SHP77 treated with DMSO at 0.1 percent for 48 hours (cell line): ENCODE data around the gene OTUD3.
"Not testable (repeated sequence)": the region's sequence is repeated elsewhere in the genome, so short reads cannot be mapped to it uniquely, and the experiment has no call there.

Experiments used
- DNase-seq: peaks from one replicate; lab custom pipeline; 2025; lab: John Stamatoyannopoulos, UW

OTUD3 gene, protein sequence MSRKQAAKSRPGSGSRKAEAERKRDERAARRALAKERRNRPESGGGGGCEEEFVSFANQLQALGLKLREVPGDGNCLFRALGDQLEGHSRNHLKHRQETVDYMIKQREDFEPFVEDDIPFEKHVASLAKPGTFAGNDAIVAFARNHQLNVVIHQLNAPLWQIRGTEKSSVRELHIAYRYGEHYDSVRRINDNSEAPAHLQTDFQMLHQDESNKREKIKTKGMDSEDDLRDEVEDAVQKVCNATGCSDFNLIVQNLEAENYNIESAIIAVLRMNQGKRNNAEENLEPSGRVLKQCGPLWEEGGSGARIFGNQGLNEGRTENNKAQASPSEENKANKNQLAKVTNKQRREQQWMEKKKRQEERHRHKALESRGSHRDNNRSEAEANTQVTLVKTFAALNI

GRCh38 chr1:19882111-19883071 is at the start of gene OTUD3:
Gene OTUD3 (plus strand): TSS chr1:19882395. CDS start chr1:19882514, 119 bp downstream.
- DNase-seq = peak; percentile 95

DNA sequence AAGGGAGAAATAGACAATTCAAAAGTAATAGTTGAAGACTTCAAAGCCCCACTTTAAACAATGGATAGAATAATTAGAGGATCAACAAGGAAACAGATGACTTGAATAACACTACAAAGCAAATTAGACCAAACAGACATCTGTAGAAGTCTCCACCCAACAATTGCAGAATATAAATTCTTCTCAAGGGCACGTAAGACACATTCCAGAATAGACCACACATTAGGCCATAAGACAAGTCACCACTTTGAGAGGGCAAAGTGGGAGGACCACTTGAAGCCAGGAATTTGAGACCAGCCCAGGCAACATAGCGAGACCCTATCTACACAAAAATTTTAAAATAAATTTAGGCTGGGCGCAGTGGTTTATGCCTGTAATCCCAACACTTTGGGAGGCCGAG is 46.6 kb upstream of the OTUD3 start:
- DNase-seq = no peak

GRCh38 chr1:19837866-19838265 is 44.3 kb upstream of the OTUD3 start:
- no peak for DNase-seq

DNA sequence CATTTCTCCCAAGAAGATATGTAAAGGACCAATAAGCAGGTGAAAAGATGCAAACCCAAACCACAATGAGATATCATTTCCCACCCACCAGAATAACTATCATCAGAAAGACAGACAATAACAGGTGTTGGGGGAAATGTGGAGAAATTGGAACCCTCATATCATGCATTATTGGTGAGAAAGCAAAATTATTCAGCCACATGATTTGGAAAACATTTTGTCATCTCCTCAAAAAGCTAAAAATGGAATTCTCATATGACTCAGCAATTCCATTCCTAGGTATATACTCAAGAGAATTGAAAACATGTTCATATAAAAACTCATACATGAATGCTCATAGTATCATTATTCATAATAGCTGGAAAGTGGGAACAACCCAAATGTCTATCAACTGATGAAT is 42.0 kb upstream of the OTUD3 start:
- no peak for DNase-seq

DNA sequence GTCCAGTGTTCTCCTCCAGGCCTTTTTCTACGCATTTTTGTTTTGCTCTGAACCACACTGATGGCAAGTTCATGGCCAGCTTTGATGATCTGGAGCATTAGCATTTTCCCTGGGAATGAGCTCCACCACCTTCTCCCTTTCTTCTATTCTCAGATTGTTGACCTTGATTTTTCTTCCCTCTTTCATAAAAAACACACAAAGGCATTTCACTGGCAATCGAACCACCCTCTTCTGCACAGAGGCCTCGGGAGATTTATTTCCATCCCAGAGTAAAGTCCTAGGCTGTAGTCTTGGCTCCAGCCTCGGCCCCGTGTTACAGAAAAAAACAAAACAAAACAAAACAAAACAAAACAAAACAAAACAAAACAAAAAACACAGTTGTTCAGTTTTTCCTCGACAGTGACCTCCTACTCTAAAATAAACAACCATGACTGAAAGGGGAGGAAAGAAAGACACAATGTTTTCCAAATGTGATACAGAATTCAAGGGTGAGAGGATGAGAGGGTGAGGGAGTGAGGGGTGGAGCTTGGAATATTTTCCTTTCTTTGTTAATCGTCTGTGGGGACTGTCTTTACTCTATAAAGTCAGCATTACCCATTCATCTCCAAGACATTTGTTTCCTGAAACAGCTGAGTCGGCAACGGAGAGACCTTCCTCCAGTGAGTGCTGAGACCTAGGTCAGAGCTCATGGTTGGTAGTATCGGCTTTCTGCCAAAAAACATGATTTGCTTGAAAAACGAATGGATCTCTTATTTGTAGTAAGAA is 37.3 kb upstream of the OTUD3 start:
- DNase-seq = no peak

- DNase-seq = no peak
Measured at GRCh38 chr1:19845555-19845954, 36.6 kb upstream of the OTUD3 start.

DNA sequence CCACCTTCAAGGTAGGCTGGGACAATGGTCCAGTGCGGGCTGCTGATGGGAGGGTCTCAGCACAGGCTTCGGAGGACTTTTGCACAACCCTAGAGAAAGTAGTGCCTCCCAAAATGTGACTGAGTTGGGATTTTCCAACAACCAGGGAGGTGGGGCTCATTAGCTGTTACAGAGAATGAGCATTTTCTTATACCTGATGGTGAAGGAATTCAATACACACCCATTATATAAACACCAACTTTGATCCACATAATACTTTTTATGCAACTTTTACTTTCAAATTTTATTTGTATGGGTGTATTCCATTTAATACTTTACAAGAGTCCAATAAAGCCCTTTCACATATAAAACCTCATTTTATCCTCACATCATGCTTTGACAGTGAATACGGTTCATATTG is 35.9 kb upstream of the OTUD3 start:
- no peak for DNase-seq

DNA sequence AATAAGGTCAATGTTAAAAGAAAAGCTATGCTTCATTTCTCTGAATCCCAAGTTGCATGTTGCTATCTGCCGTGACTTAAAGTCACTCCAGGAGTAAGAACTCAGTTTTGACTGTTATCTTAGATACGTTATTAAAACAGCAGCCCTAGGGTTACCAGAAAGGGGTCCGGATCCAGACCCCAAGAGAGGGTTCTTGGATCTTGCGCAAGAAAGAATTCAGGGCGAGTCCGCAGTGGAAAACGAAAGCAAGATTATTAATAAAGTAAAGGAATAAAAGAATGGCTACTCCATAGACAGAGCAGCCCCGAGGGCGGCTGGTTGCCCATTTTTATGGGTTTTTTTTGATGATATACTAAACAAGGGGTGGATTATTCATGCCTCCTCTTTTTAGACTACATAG is 34.9 kb upstream of the OTUD3 start:
- DNase-seq = not testable (repeated sequence)

GRCh38 chr1:19849307-19849706 is 32.9 kb upstream of the OTUD3 start:
- DNase-seq = not testable (repeated sequence)

GRCh38 chr1:19850214-19850613 is 32.0 kb upstream of the OTUD3 start:
- DNase-seq = no peak

DNA sequence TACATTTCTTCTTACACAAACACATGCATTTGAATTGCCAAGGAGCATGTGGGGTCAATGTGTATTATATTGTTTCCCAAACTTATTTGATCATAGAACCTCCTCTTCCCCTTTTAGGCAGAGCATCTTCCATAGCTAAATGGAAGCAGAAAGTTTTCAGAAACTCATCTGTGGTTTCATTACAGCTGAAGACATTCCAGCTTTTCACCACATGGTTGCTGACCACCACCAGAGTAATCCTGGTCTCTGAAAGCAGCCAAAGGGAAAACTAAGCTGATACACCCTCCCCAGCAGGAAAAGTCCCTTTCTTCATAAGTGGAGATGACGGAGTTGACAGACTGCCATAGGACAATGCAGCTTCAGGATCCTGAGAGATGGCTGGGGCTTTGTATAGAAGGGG is 30.2 kb upstream of the OTUD3 start:
- no peak for DNase-seq

GRCh38 chr1:19854866-19855265 is 27.3 kb upstream of the OTUD3 start:
- DNase-seq = no peak

DNA sequence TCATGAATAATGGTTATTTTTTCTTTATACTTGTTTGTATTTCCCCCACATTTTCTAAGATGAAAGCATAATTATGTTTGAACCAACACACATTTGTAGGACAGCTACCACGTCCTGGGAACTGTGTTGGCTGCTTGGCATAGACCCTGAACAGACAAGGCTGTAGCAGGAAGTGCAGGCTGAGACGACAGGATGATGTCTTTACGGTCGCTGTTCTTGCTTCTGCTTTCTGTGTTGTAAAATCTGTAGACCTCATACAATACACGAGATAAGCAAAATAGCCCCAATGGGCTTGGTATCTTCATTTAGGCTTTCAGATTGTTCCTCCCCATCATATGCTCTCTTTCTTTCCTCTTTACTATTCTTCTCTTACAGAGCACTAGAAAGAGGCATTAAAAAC is 23.3 kb upstream of the OTUD3 start:
- no peak for DNase-seq

GRCh38 chr1:19859876-19860275 is 22.3 kb upstream of the OTUD3 start:
- no peak for DNase-seq

- DNase-seq = no peak
Measured at GRCh38 chr1:19860418-19860817, 21.8 kb upstream of the OTUD3 start.

DNA sequence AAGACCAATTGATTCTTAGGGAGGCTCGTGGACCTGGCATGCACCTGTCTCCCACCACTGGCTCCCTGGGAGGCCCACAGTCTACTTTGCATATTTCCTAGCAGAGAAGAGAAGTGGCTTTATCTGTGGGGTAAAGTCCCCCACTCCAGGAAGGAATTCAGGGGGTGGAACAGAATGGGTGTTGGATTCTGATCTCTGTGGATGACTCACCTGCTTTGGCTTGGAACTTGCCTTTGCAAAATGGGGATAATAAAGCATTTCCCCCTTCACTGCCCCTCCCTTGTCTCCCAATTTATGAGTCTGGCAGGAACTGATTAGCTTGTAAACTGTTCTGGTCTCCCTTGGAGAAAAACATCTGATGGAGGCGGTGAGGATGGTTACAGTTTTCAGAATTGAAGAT is 21.2 kb upstream of the OTUD3 start:
- DNase-seq = no peak

DNA sequence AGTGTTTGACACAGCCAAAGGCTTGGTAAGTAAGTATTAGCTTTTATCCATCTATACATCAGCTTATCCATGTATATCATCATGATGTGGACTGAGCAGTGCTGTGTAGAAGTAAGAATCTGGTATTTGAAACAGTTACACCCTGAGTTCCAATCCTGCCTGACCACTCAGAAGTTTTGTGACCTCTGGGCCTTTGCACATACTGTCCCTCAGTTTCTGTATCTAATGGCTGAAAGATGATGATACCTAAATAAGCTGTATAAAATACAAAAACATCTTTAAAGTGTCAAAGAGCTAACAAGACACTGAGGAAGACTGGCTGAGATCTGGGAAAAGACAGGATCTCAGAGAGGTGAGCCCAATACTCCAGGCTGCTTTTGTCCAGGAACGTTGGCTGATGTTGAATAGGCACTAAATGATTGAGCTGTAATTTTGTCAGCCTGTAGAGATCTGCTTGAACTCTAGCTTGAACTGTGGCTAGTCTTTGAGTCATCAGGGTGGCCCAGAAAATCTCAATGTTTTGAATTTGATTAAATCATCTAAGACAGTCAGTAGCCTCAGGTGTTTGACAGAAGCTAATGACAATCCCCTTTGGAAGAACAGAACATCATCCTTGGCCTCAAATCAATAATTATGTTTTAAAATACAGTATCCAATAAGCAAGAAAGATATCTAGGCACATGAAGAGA is 20.2 kb upstream of the OTUD3 start:
- no peak for DNase-seq

DNA sequence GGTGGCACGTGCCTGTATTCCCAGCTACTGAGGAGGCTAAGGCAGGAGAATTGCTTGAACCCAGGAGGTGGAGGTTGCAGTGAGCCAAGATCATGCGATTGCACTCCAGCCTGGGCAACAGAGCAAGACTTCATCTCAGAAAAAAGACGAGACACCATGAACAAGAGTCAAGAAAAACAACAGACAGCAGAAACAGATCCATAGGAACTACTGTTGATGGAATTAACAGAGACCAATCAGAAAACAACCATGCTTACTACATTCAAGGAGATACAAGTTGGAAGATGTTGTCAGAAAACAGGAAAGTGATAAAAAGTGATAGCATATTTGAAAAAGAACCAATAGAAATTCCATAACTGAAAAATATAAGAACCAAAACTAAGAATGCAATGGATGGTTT is 19.3 kb upstream of the OTUD3 start:
- no peak for DNase-seq

GRCh38 chr1:19864570-19865160 is 17.5 kb upstream of the OTUD3 start:
- no peak for DNase-seq

DNA sequence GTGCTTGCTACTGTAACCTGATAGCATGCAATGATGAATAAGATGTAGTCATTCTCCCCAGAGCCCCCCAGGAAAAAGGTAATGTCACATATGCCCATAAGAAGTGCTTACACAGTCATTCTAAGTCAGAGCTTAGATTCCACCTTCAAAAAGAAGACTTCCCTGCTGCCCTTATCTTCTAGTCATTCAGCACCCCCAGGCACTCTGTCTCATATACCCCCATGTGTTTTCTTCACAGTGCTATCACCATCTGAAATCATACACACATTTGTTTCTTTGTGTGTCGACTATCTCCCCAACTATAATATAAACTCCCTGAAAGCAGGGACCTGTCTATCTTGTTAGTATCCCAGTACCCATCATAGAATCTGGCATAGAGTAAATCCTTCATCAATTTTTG is 16.2 kb upstream of the OTUD3 start:
- no peak for DNase-seq

DNA sequence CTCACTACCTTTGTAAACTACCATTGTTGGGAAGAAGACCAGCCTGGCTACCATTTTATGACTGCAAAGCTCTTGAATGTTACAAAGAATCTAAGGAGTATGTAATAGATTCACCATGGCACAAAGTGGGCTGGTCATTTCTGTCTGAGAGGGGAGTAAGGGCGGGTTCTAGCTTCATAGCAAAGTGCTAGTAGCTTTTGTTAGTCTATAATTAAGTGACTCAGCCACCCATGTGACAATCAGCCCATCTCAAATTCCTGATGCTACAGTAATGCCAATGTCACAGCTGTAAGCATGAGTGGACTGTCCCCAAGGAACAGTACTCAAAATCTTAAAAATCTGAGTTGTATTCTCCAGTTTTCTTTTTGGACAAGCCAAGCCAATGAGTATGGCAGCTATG is 15.4 kb upstream of the OTUD3 start:
- no peak for DNase-seq
